Uterus (tissue), 4 donors: ENCODE data around the gene EHMT1. TPM values are rescaled to one million over a fixed set of nuclear protein-coding genes. Genes with fewer than 3 reads are reported as not detected.

ENCODE experiments used
- DNase-seq, 2 donors: peaks; one replicate each; pipeline ENCODE4 v3.0.0-alpha.2; 2019 to 2020
- H3K27ac ChIP-seq, 2 donors: fragments of 200-600 bp; sonication (generic); 1 replicate in 1 of 2; 2 replicates in 1 of 2; pipeline ENCODE4 v1.5.1; 2016 to 2018
- H3K27me3 ChIP-seq, 2 donors: fragments of 200-600 bp; sonication (generic); one replicate each; pipeline ENCODE4 v1.5.1; 2018 to 2019; ENCODE audit warnings: control low read depth in 1 of 2
- H3K36me3 ChIP-seq, 2 donors: fragments of 200-600 bp; sonication (generic); one replicate each; pipeline ENCODE4 v1.5.1; 2019; ENCODE audit warnings: control low read depth in 1 of 2
- H3K4me1 ChIP-seq, 2 donors: fragments of 200-600 bp; sonication (generic); one replicate each; pipeline ENCODE4 v1.5.1; 2018 to 2019; ENCODE audit warnings: control low read depth in 1 of 2
- H3K4me3 ChIP-seq, 2 donors: fragments of 200-600 bp; sonication (generic); 1 replicate in 1 of 2; 2 replicates in 1 of 2; pipeline ENCODE4 v1.5.1; 2018 to 2019; ENCODE audit warnings: mild to moderate bottlenecking in 1 of 2
- H3K9me3 ChIP-seq, 2 donors: fragments of 200-600 bp; sonication (generic); one replicate each; pipeline ENCODE4 v1.5.1; 2019; ENCODE audit warnings: control low read depth in 1 of 2
- POLR2A ChIP-seq, 2 donors: fragments of 450-650 bp; IDR thresholded peaks; one replicate each; pipeline ENCODE4 v1.6.1; 2016; ENCODE audit warnings: antibody characterized with exemption in 2 of 2, mild to moderate bottlenecking in 1 of 2, moderate library complexity in 1 of 2
- intact Hi-C: fragments of 100-400 bp; cut with DNase I; formaldehyde crosslinking; loops from one replicate; pipeline ENCODE4 v1.15.1; 2023; ENCODE audit warnings: low total_unique reads
- total RNA-seq, 4 donors: library from RNA; depleted of rRNA in 3 of 4; stranded (reverse); fragments of >200 nt in 3 of 4; gene quantifications; one replicate each; pipeline versions ENCODE4 v1.1.0 to v1.2.4, GENCODE V29; 2014 to 2023
- TF ChIP-seq, protein P1 (sequence below), 4 experiments: fragments of 200-600 bp in 2 of 4; fragments of 450-650 bp in 2 of 4; sonication (generic) in 2 of 4; IDR thresholded peaks; one replicate each; pipeline ENCODE4 v1.5.1; 2016 to 2019; ENCODE audit warnings: antibody characterized with exemption in 4 of 4, mild to moderate bottlenecking in 2 of 4, moderate library complexity in 1 of 4
- donor health status: DM: yes; HTN: yes; CAD: no.

EHMT1 gene
- total RNA-seq, 4 donors from 2014 or later, result 32.6 to 109 (median 74.9) TPM

DNA sequence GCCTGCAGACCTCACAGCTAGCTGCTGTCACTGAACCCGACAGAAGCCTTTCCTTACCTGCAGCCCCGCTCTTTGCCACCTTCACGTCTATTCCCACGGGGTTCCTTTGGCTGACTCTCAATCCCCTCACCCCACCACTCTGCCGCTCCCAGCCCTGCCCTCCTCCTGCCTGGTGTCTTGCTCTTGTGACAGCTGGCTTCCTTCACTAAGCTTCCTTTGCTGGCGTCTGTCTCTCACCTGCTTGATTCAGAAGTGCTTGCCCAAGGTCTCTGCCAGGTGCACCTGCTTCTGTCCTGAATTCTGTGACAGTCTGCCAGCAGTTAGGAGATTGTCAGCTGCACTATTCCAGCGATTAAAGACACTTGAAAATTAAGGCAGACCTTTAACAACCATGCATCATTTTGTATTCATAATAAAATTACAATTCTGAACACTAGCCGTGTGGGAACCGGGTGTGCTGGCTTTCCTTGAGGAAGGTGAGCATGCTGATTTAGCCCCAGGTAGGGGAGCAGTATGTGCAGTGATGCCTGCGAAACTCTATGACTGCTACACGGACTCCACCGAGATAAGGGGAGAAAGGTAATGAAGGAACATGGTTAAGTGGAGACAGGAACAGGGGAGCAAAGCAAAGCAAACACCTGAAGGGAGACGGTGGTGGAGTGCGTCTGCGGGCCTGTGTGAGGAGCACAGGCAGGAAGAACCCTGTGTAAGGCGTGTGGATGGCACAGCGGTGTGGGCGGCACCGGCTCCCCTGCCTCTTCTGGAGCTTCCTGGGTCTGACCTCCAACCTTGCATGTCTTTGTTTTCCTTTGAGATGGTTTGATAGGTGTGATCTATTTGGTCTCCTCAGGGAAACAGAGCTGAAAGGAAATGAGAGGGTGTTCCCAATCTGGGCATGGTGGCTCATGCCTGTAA, 178.7 kb downstream of the EHMT1 start:
- intact Hi-C loops, result no loop called here
- no peak overlapping the region for H3K27ac ChIP-seq
- TF ChIP-seq, protein P1, sequence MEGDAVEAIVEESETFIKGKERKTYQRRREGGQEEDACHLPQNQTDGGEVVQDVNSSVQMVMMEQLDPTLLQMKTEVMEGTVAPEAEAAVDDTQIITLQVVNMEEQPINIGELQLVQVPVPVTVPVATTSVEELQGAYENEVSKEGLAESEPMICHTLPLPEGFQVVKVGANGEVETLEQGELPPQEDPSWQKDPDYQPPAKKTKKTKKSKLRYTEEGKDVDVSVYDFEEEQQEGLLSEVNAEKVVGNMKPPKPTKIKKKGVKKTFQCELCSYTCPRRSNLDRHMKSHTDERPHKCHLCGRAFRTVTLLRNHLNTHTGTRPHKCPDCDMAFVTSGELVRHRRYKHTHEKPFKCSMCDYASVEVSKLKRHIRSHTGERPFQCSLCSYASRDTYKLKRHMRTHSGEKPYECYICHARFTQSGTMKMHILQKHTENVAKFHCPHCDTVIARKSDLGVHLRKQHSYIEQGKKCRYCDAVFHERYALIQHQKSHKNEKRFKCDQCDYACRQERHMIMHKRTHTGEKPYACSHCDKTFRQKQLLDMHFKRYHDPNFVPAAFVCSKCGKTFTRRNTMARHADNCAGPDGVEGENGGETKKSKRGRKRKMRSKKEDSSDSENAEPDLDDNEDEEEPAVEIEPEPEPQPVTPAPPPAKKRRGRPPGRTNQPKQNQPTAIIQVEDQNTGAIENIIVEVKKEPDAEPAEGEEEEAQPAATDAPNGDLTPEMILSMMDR (IDR thresholded peaks at IDR 0.05), result no peak
- no peak for TF ChIP-seq POLR2A (IDR thresholded peaks at IDR 0.05)
- no peaks in the 10 kb centered on the region for H3K27me3 ChIP-seq
- DNase-seq, result no peak
- no peak overlapping the region for H3K4me3 ChIP-seq
- no peaks in the 10 kb centered on the region for H3K4me1 ChIP-seq
- H3K36me3 ChIP-seq, result no peaks in the 10 kb centered on the region
- H3K9me3 ChIP-seq, result no peaks in the 10 kb centered on the region

DNA sequence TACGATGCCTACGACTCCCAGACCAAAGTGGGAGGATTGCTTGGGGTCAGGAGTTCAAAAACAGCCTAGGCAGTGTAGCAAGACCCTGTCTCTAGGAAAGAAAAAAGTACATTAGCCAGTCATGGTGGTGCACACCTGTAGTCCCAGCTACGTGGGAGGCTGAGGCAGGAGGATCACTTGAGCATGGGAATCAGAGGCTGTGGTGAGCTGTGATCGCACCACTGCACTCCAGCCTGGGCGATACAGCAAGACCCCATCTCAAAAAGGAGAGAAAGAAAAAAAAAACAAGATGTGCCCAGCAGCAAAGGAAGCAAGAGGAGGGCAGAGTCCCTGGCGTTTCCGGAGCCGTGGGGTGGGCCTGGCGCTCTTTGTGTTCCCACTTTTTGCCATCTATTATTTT, 179.3 kb downstream of the EHMT1 start:
- Histone ChIP-seq H3K36me3 (no peaks in the 10 kb centered on the region), H3K27ac (no peak overlapping the region), H3K4me3 (no peak overlapping the region), H3K9me3 (no peaks in the 10 kb centered on the region), H3K27me3 (no peaks in the 10 kb centered on the region), H3K4me1 (no peaks in the 10 kb centered on the region)
- intact Hi-C loops, result no loop called here
- no peak for TF ChIP-seq POLR2A (IDR thresholded peaks at IDR 0.05)
- TF ChIP-seq, protein P1 (IDR thresholded peaks at IDR 0.05), result no peak
- DNase-seq, result no peak

DNA sequence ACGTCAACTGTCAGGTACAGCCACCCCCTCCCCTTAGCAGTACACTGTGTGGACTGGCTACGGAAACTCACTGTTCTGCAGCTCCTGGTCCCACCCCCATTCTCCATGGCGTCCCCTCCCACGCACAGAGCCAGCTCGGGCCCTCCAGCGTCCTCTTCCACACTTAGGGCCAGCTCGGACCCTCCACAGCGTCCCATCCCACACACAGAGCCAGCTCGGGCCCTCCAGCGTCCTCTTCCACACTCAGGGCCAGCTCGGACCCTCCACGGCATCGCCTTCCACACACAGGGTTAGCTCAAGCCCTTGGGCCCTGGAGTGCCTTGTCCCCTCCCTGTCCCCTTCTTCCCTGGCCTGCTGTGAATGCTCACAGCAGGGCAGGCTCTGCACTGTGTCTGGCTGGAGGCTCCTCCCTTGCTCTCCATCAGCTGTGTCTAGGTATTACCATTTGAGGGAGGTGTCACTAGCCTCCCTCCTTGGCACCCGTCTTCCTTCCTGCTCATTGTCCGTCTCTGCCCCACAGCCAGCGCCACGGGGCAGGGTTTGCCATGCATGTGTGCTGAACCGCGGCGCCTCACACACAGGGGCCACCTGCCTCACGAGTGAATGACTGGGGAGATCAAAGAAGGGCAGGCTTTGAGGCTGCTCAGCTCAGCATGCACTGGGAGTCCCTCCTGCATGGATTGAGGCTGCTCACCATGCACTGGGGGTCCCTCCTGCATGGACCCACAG, 180.3 kb downstream of the EHMT1 start:
- no peak for DNase-seq
- Histone ChIP-seq H3K27ac (no peak overlapping the region), H3K36me3 (no peaks in the 10 kb centered on the region), H3K4me1 (no peaks in the 10 kb centered on the region), H3K4me3 (no peak overlapping the region), H3K27me3 (no peaks in the 10 kb centered on the region), H3K9me3 (no peaks in the 10 kb centered on the region)
- TF ChIP-seq, protein P1 (IDR thresholded peaks at IDR 0.05), result no peak
- no peak for TF ChIP-seq POLR2A (IDR thresholded peaks at IDR 0.05)
- intact Hi-C loops, result no loop called here

DNA sequence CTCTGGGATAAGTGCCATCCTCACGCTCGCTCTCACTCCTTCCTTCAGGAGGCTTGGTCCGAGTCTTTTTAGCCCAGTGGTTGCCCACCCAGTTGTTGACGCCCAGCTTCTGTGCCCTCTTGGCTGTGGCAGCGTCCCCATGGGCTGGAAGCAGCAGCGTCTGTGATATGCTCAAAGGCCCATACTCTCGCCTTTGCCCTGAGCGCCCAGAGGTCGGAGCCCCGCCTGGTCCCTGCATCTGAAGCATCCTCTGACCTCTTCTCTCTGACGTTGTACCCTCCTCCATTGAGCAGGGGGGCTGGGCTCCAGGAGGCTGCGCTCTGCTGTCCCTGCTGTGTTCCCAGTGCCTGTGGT, 180.8 kb downstream of the EHMT1 start:
- intact Hi-C loops, result no loop called here
- TF ChIP-seq, protein P1 (IDR thresholded peaks at IDR 0.05), result no peak
- TF ChIP-seq POLR2A (IDR thresholded peaks at IDR 0.05), result no peak
- Histone ChIP-seq H3K36me3 (no peaks in the 10 kb centered on the region), H3K27ac (no peak overlapping the region), H3K4me3 (no peak overlapping the region), H3K9me3 (no peaks in the 10 kb centered on the region), H3K27me3 (no peaks in the 10 kb centered on the region), H3K4me1 (no peaks in the 10 kb centered on the region)
- DNase-seq, result no peak
